Left ventricle myocardium inferior (tissue), 1 donor: ENCODE measurements around the gene FBN1. TPM values are rescaled to one million over a fixed set of nuclear protein-coding genes. Genes with fewer than 3 reads are reported as not detected.

Experiments
- DNase-seq: peaks from one replicate; pipeline ENCODE4 v3.0.0-alpha.2; 2020
- H3K27ac ChIP-seq: fragments of 200-600 bp; replicated peaks from 2 replicates; pipeline ENCODE4 v1.8.0; 2021
- H3K27me3 ChIP-seq: fragments of 200-600 bp; 2 replicates; pipeline ENCODE4 v1.8.0; 2021; ENCODE audit warnings: low read depth
- H3K36me3 ChIP-seq: fragments of 200-600 bp; 2 replicates; pipeline ENCODE4 v1.8.0; 2021
- H3K4me1 ChIP-seq: fragments of 200-600 bp; 2 replicates; pipeline ENCODE4 v1.8.0; 2021
- H3K4me3 ChIP-seq: fragments of 200-600 bp; 2 replicates; pipeline ENCODE4 v1.8.0; 2021; ENCODE audit warnings: mild to moderate bottlenecking, moderate library complexity
- H3K9me3 ChIP-seq: fragments of 200-600 bp; replicated peaks from 2 replicates; pipeline ENCODE4 v1.8.0; 2021
- CTCF ChIP-seq: fragments of 200-600 bp; IDR thresholded peaks from 2 replicates; pipeline ENCODE4 v1.8.0; 2021; ENCODE audit warnings: antibody characterized with exemption, mild to moderate bottlenecking, borderline replicate concordance
- intact Hi-C: fragments of 100-400 bp; cut with micrococcal nuclease; formaldehyde crosslinking; loops from one replicate; pipeline ENCODE4 v1.11.0; 2022
- total RNA-seq: library from RNA; stranded (reverse); fragmentation: NEBNext Ultra II Directional; extraction: Animal tissue kit (Norgen Biotek cat#: 25700); gene quantifications from one replicate; pipeline ENCODE4 v1.2.1, GENCODE V29; 2021
- donor health status: DM: no; HTN: yes; CAD: no; lungs with severe emphysema.

FBN1 gene
- total RNA-seq, 1 donor from 2014 or later: 45.5 TPM

GRCh38 chr15:48370460-48370859 is 275.0 kb downstream of the FBN1 start:
- no peak for TF ChIP-seq CTCF
- intact Hi-C loops: no loop called here
- H3K9me3 ChIP-seq: no peaks in the 10 kb centered on the region
- no peak for DNase-seq
- no peaks in the 10 kb centered on the region for H3K4me1 ChIP-seq
- H3K4me3 ChIP-seq: no peak overlapping the region
- no peaks in the 10 kb centered on the region for H3K36me3 ChIP-seq
- H3K27me3 ChIP-seq: peaks cover 19% of the 10 kb centered on the region
- H3K27ac ChIP-seq: no peak overlapping the region

- no peak for TF ChIP-seq CTCF
- H3K27ac ChIP-seq: peak overlapping the region; percentile 59
- intact Hi-C loops: no loop called here
- H3K36me3 ChIP-seq: no peaks in the 10 kb centered on the region
- no peaks in the 10 kb centered on the region for H3K27me3 ChIP-seq
- no peak for DNase-seq
- no peaks in the 10 kb centered on the region for H3K9me3 ChIP-seq
- no peaks in the 10 kb centered on the region for H3K4me1 ChIP-seq
- H3K4me3 ChIP-seq: no peak overlapping the region
Observed at GRCh38 chr15:48367483-48367882, 278.0 kb downstream of the FBN1 start.

- H3K9me3 ChIP-seq: no peaks in the 10 kb centered on the region
- intact Hi-C loops: no loop called here
Observed at GRCh38 chr15:48366584-48367312, 278.8 kb downstream of the FBN1 start.

GRCh38 chr15:48365575-48365974 is 279.9 kb downstream of the FBN1 start:
- H3K9me3 ChIP-seq: no peaks in the 10 kb centered on the region
- no peak overlapping the region for H3K27ac ChIP-seq
- no peak for DNase-seq
- no peak overlapping the region for H3K4me3 ChIP-seq
- H3K4me1 ChIP-seq: no peaks in the 10 kb centered on the region
- intact Hi-C loops: no loop called here
- no peaks in the 10 kb centered on the region for H3K36me3 ChIP-seq
- H3K27me3 ChIP-seq: no peaks in the 10 kb centered on the region
- TF ChIP-seq CTCF: no peak

More at GRCh38 chr15:48366584-48367312, 278.8 kb downstream of the FBN1 start:
- Histone ChIP-seq H3K4me3 (no peak overlapping the region), H3K27ac (peak overlapping the region; percentile 59), H3K4me1 (no peaks in the 10 kb centered on the region), H3K36me3 (no peaks in the 10 kb centered on the region), H3K27me3 (no peaks in the 10 kb centered on the region)
- TF ChIP-seq CTCF: no peak
- DNase-seq: no peak

GRCh38 chr15:48363474-48363873 is 282.0 kb downstream of the FBN1 start:
- H3K4me1 ChIP-seq: peaks cover 10% of the 10 kb centered on the region
- no peak overlapping the region for H3K4me3 ChIP-seq
- no peaks in the 10 kb centered on the region for H3K9me3 ChIP-seq
- TF ChIP-seq CTCF: no peak
- no peak overlapping the region for H3K27ac ChIP-seq
- no peaks in the 10 kb centered on the region for H3K27me3 ChIP-seq
- no peak for DNase-seq
- no peaks in the 10 kb centered on the region for H3K36me3 ChIP-seq
- intact Hi-C loops: no loop called here
